A549 (cell line): ENCODE measurements around the gene METTL21A. TPM values are rescaled to one million over a fixed set of nuclear protein-coding genes. Genes with fewer than 3 reads are reported as not detected.

Experiments
- ATAC-seq, 2 experiments: fragments of 200-7000 bp in 1 of 2; fragments of >200 bp in 1 of 2; cut with Nextera tagmentation in 1 of 2; cut with Tn5 transposase in 1 of 2; 3 replicates each; pipeline versions ENCODE4 v1.8.0 to v1.9.1; 2018 to 2020; ENCODE audit warnings: mild to moderate bottlenecking in 1 of 2, moderate library complexity in 1 of 2
- CTCF ChIA-PET: fragments of 300-600 bp; sonication (Branson Sonifier 250); formaldehyde crosslinking; extraction: SDS; loops from one replicate; lab custom pipeline; 2021; ENCODE audit warnings: antibody characterized with exemption, inconsistent platforms; lab: Yijun Ruan, JAX
- POLR2A ChIA-PET: fragments of 350-600 bp; formaldehyde crosslinking; extraction: SDS; loops from one replicate; lab custom pipeline; 2021; ENCODE audit warnings: antibody characterized with exemption, inconsistent platforms; lab: Yijun Ruan, JAX
- DNase-seq, 2 experiments: peaks; one replicate each; pipeline versions ENCODE4 v3.0.0 to v3.0.0-alpha.2; 2011 to 2016; ENCODE audit warnings: low read depth in 1 of 2, low spot score in 1 of 2
- FAIRE-seq: peaks from 2 replicates; lab custom pipeline; 2011; peaks lifted over from hg19 to GRCh38; lab: Jason Lieb, UNC
- H3K27ac ChIP-seq, 2 experiments: fragments of >200 bp; sonication (Bioruptor Twin); formaldehyde crosslinking; 3 replicates each; pipeline ENCODE4 v1.5.1; 2016 to 2017
- H3K4me1 ChIP-seq: fragments of >200 bp; sonication (Bioruptor Twin); formaldehyde crosslinking; 3 replicates; pipeline ENCODE4 v1.6.1; 2016
- H3K4me2 ChIP-seq: fragments of >200 bp; sonication (Bioruptor Twin); formaldehyde crosslinking; 3 replicates; pipeline ENCODE4 v1.6.1; 2016
- H3K4me3 ChIP-seq: fragments of >200 bp; sonication (Bioruptor Twin); formaldehyde crosslinking; 3 replicates; pipeline ENCODE4 v1.5.1; 2016
- H3K9me3 ChIP-seq: fragments of >200 bp; sonication (Bioruptor Twin); formaldehyde crosslinking; 3 replicates; pipeline ENCODE4 v1.6.1; 2016
- ATOH8 ChIP-seq: fragments of 250-450 bp; sonication (Bioruptor Pico); IDR thresholded peaks from 2 replicates; pipeline ENCODE4 v1.5.0; 2020; ENCODE audit warnings: low read depth, mild to moderate bottlenecking, moderate library complexity
- EP300 ChIP-seq, 2 experiments: fragments of >200 bp; sonication (Bioruptor Twin); formaldehyde crosslinking; IDR thresholded peaks; 2 replicates in 1 of 2; 3 replicates in 1 of 2; pipeline ENCODE4 v1.6.1; 2016 to 2017
- FOXS1 ChIP-seq: fragments of 250-450 bp; sonication (Bioruptor Pico); IDR thresholded peaks from 2 replicates; pipeline ENCODE4 v1.5.0; 2020; ENCODE audit warnings: mild to moderate bottlenecking, moderate library complexity
- GATA3 ChIP-seq: IDR thresholded peaks from 2 replicates; pipeline ENCODE4 v1.6.1; 2012; ENCODE audit warnings: borderline replicate concordance
- HES2 ChIP-seq: fragments of >200 bp; sonication (Bioruptor Twin); formaldehyde crosslinking; IDR thresholded peaks from 2 replicates; pipeline ENCODE4 v1.6.1; 2016
- HMGXB4 ChIP-seq: fragments of 250-450 bp; sonication (Bioruptor Pico); IDR thresholded peaks from 2 replicates; pipeline ENCODE4 v1.5.0; 2021; ENCODE audit warnings: mild to moderate bottlenecking, moderate library complexity, borderline replicate concordance
- HOXB13 ChIP-seq: fragments of 250-450 bp; sonication (Bioruptor Pico); IDR thresholded peaks from 2 replicates; pipeline ENCODE4 v1.5.0; 2020; ENCODE audit warnings: low read depth, mild to moderate bottlenecking, moderate library complexity
- JUN ChIP-seq, 2 experiments: fragments of >200 bp; sonication (Bioruptor Twin); formaldehyde crosslinking; IDR thresholded peaks; 2 replicates in 1 of 2; 3 replicates in 1 of 2; pipeline ENCODE4 v1.6.1; 2016 to 2017
- KDM1A ChIP-seq: fragments of 200-600 bp; sonication (generic); IDR thresholded peaks from 2 replicates; pipeline ENCODE4 v1.6.1; 2016; ENCODE audit warnings: low read depth, mild to moderate bottlenecking
- MYC ChIP-seq: IDR thresholded peaks from 2 replicates; pipeline ENCODE4 v1.6.1; 2012; ENCODE audit warnings: mild to moderate bottlenecking, inconsistent platforms, low read length, improper control_type of control experiment, borderline replicate concordance
- NFE2L2 ChIP-seq: fragments of 150-350 bp; conservative IDR thresholded peaks from 2 replicates; pipeline ENCODE4 v1.6.1; 2014; ENCODE audit warnings: low read length
- NR3C1 ChIP-seq: fragments of >200 bp; sonication (Bioruptor Twin); formaldehyde crosslinking; IDR thresholded peaks from 3 replicates; pipeline ENCODE4 v1.6.1; 2017
- PBX3 ChIP-seq: IDR thresholded peaks from 2 replicates; pipeline ENCODE4 v1.6.1; 2012
- POLR2A ChIP-seq: IDR thresholded peaks from 2 replicates; pipeline ENCODE4 v1.6.1; 2012; ENCODE audit warnings: mild to moderate bottlenecking, low read length
- RARB ChIP-seq: fragments of 250-450 bp; sonication (Bioruptor Pico); IDR thresholded peaks from 2 replicates; pipeline ENCODE4 v1.8.0; 2021; ENCODE audit warnings: mild to moderate bottlenecking, moderate library complexity
- REST ChIP-seq: fragments of 200-600 bp; sonication (generic); IDR thresholded peaks from 2 replicates; pipeline ENCODE4 v1.6.1; 2016; ENCODE audit warnings: antibody characterized with exemption, mild to moderate bottlenecking, moderate library complexity
- TP53 ChIP-seq: fragments of 250-450 bp; sonication (Bioruptor Pico); IDR thresholded peaks from 2 replicates; pipeline ENCODE4 v1.5.0; 2021; ENCODE audit warnings: mild to moderate bottlenecking, moderate library complexity
- USF2 ChIP-seq: fragments of 450-650 bp; IDR thresholded peaks from 2 replicates; pipeline ENCODE4 v1.6.1; 2014; ENCODE audit warnings: antibody characterized with exemption
- ZC3H11A ChIP-seq: fragments of 450-650 bp; IDR thresholded peaks from 2 replicates; pipeline ENCODE4 v1.6.1; 2014; ENCODE audit warnings: antibody characterized with exemption, mild to moderate bottlenecking
- ZFP36 ChIP-seq: fragments of 450-650 bp; IDR thresholded peaks from 2 replicates; pipeline ENCODE4 v1.6.1; 2014; ENCODE audit warnings: borderline replicate concordance; ENCODE audit not compliant: partially characterized antibody
- WGBS: methylation state at CpG from one replicate; pipeline ENCODE4 v1.1.6; 2017; ENCODE audit errors: missing lambda C conversion rate; 5-methylcytosine and 5-hydroxymethylcytosine counted together
- polyA plus RNA-seq, 4 experiments: library from polyadenylated mRNA; depleted of rRNA in 3 of 4; stranded (reverse); fragments of >200 nt; fragmentation: RNase III in 1 of 4; extraction: RNeasy Plus Mini Kit Qiagen cat#74134 plus additional on column Dnase treatment in 1 of 4; gene quantifications; 2 replicates in 3 of 4; 3 replicates in 1 of 4; pipeline ENCODE4 v1.2.3, GENCODE V29; 2011 to 2017

The METTL21A gene
- polyA plus RNA-seq, 2 of the 4 experiments (the other 2 are of a cell fraction), result 26.9 to 40.1 TPM

GRCh38 chr2:207603486-207603885 lies 21.7 kb downstream of the METTL21A start:
- no peak for FAIRE-seq

GRCh38 chr2:207601774-207602173 lies 23.4 kb downstream of the METTL21A start:
- no peak for ATAC-seq

More at GRCh38 chr2:207603486-207603885, 21.7 kb downstream of the METTL21A start:
- H3K4me1 ChIP-seq, result no peaks in the 10 kb centered on the region
- DNase-seq (no peak), ATAC-seq (no peak)
- H3K4me2 ChIP-seq, result no peak overlapping the region
- no peaks in the 10 kb centered on the region for H3K9me3 ChIP-seq
- H3K4me3 ChIP-seq, result no peak overlapping the region
- POLR2A ChIA-PET, result no interaction called here
- 70% methylated on average over 2 of the region's 2 CpGs for WGBS
- CTCF ChIA-PET, result interaction anchor here (0.8 to 1.0 kb wide), 2 partner anchors 9 to 130 kb away, joined by 3 read pairs; no protein-coding TSS in a partner anchor
- TF ChIP-seq KDM1A, result no peak
- TF ChIP-seq FOXS1 (CRISPR knock-in tag), result no peak
- no peak for TF ChIP-seq RARB (CRISPR knock-in tag)
- no peak overlapping the region for H3K27ac ChIP-seq

GRCh38 chr2:207600231-207600630 lies 25.0 kb downstream of the METTL21A start:
- H3K9me3 ChIP-seq, result no peaks in the 10 kb centered on the region
- ChIA-PET CTCF (interaction anchor here (0.7 to 1.5 kb wide), 2 partner anchors 15 to 156 kb away, joined by 3 read pairs; no protein-coding TSS in a partner anchor), POLR2A (no interaction called here)
- no peak overlapping the region for H3K4me2 ChIP-seq
- H3K27ac ChIP-seq, result no peak overlapping the region
- FAIRE-seq (no peak), ATAC-seq (no peak), DNase-seq (no peak)
- no peak overlapping the region for H3K4me3 ChIP-seq
- no peaks in the 10 kb centered on the region for H3K4me1 ChIP-seq
- no peak for TF ChIP-seq ZFP36
- no peak for TF ChIP-seq FOXS1 (CRISPR knock-in tag)
- no peak for TF ChIP-seq TP53 (CRISPR knock-in tag)
- no peak for TF ChIP-seq USF2
- no peak for TF ChIP-seq NR3C1
- TF ChIP-seq ZC3H11A, result no peak
- TF ChIP-seq GATA3, result no peak
- TF ChIP-seq REST, result no peak
- no peak for TF ChIP-seq NFE2L2
- no peak for TF ChIP-seq HOXB13 (CRISPR knock-in tag)
- no peak for TF ChIP-seq ATOH8 (CRISPR knock-in tag)

More at GRCh38 chr2:207601774-207602173, 23.4 kb downstream of the METTL21A start:
- Histone ChIP-seq H3K4me1 (no peaks in the 10 kb centered on the region), H3K9me3 (no peaks in the 10 kb centered on the region), H3K4me2 (no peak overlapping the region), H3K27ac (no peak overlapping the region), H3K4me3 (no peak overlapping the region)
- ChIA-PET CTCF (no interaction called here), POLR2A (no interaction called here)
- DNase-seq (no peak), FAIRE-seq (no peak)
- TF ChIP-seq ATOH8 (CRISPR knock-in tag), result no peak
- TF ChIP-seq FOXS1 (CRISPR knock-in tag), result no peak
- TF ChIP-seq JUN (IDR thresholded peaks at IDR 0.05), result no peak
- no peak for TF ChIP-seq HES2
- no peak for TF ChIP-seq EP300 (IDR thresholded peaks at IDR 0.05)
- TF ChIP-seq MYC, result no peak
- no peak for TF ChIP-seq POLR2A
- TF ChIP-seq HOXB13 (CRISPR knock-in tag), result no peak
- no peak for TF ChIP-seq HMGXB4 (CRISPR knock-in tag)
- TF ChIP-seq PBX3, result no peak
- 88% methylated on average over 1 of the region's 1 CpG for WGBS
